ENCODE results near the gene HS3ST3A1.

DNA sequence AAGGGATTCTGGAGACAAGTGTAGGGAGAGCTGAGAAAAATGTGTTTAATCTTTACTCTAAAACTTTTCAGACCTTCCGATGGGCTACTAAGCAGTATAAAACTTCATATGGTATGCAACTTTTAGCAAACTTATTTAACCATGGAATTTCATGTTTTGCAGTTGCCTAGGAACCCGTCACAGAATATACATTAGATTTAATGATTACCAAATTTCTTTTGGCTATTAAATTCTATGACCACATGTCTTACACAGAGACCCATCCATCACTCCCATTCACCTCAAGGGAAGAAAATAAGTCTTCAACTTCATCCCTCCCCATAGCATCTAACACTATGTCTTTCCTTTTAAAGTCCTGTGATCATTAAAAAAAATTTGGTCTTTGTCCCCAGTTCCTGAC is 54.9 kb downstream of the HS3ST3A1 start:
- no peak for TF ChIP-seq EZH2 (IDR thresholded peaks at IDR 0.05; ENCODE audit: borderline replicate concordance, low read length)
- TF ChIP-seq, protein P1, sequence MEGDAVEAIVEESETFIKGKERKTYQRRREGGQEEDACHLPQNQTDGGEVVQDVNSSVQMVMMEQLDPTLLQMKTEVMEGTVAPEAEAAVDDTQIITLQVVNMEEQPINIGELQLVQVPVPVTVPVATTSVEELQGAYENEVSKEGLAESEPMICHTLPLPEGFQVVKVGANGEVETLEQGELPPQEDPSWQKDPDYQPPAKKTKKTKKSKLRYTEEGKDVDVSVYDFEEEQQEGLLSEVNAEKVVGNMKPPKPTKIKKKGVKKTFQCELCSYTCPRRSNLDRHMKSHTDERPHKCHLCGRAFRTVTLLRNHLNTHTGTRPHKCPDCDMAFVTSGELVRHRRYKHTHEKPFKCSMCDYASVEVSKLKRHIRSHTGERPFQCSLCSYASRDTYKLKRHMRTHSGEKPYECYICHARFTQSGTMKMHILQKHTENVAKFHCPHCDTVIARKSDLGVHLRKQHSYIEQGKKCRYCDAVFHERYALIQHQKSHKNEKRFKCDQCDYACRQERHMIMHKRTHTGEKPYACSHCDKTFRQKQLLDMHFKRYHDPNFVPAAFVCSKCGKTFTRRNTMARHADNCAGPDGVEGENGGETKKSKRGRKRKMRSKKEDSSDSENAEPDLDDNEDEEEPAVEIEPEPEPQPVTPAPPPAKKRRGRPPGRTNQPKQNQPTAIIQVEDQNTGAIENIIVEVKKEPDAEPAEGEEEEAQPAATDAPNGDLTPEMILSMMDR (IDR thresholded peaks at IDR 0.05; ENCODE audit: low read length), result no peak
